IMR-90 (cell line): ENCODE data around the gene PSME3.

Experiments
- BHLHE40 ChIP-seq: fragments of 150-350 bp; IDR thresholded peaks from 2 replicates; pipeline ENCODE4 v1.6.1; 2016; ENCODE audit warnings: mild to moderate bottlenecking, low read depth, low read length
- CEBPB ChIP-seq: IDR thresholded peaks from 2 replicates; pipeline ENCODE4 v1.6.1; 2012; ENCODE audit warnings: low read depth, low read length, improper control_type of control experiment
- CTCF ChIP-seq: conservative IDR thresholded peaks from 2 replicates; pipeline ENCODE4 v1.5.1; 2012; ENCODE audit warnings: mild to moderate bottlenecking, low read depth, low read length, improper control_type of control experiment
- ELK1 ChIP-seq: fragments of 150-350 bp; IDR thresholded peaks from 2 replicates; pipeline ENCODE4 v1.6.1; 2016; ENCODE audit warnings: low read depth, mild to moderate bottlenecking, low read length, moderate library complexity, borderline replicate concordance
- MAFK ChIP-seq: IDR thresholded peaks from 2 replicates; pipeline ENCODE4 v1.6.1; 2012; ENCODE audit warnings: low read depth, low read length, improper control_type of control experiment
- MXI1 ChIP-seq: IDR thresholded peaks from 2 replicates; pipeline ENCODE4 v1.6.1; 2012; ENCODE audit warnings: low read depth, mild to moderate bottlenecking, low read length, moderate library complexity, borderline replicate concordance
- POLR2A ChIP-seq: IDR thresholded peaks from 2 replicates; pipeline ENCODE4 v1.6.1; 2012; ENCODE audit warnings: mild to moderate bottlenecking, low read depth, low read length
- RAD21 ChIP-seq: IDR thresholded peaks from 2 replicates; pipeline ENCODE4 v1.6.1; 2012; ENCODE audit warnings: low read length, improper control_type of control experiment
- RFX5 ChIP-seq: IDR thresholded peaks from 2 replicates; pipeline ENCODE4 v1.8.0; 2012; ENCODE audit warnings: low read depth, mild to moderate bottlenecking, low read length, moderate library complexity
- SMC3 ChIP-seq: fragments of 150-350 bp; IDR thresholded peaks from 2 replicates; pipeline ENCODE4 v1.6.1; 2016; ENCODE audit warnings: low read depth, mild to moderate bottlenecking, antibody characterized with exemption, low read length, moderate library complexity
- USF2 ChIP-seq: fragments of 150-350 bp; IDR thresholded peaks from 2 replicates; pipeline ENCODE4 v1.6.1; 2017; ENCODE audit warnings: mild to moderate bottlenecking, antibody characterized with exemption, low read length, low read depth

GRCh38 chr17:42803074-42803883, 29.9 kb upstream of the PSME3 start:
- no peak for TF ChIP-seq CTCF
- no peak for TF ChIP-seq CEBPB
- no peak for TF ChIP-seq USF2
- no peak for TF ChIP-seq MXI1
- TF ChIP-seq POLR2A = no peak
- TF ChIP-seq RAD21 = no peak
- TF ChIP-seq BHLHE40 = no peak
- no peak for TF ChIP-seq SMC3
- no peak for TF ChIP-seq RFX5
- no peak for TF ChIP-seq MAFK
- TF ChIP-seq ELK1 = no peak
